Tibial nerve (tissue), 4 donors: Measurements from ENCODE around the gene CDK5R2. TPM values are rescaled to one million over a fixed set of nuclear protein-coding genes. Genes with fewer than 3 reads are reported as not detected.

Experiments used
- DNase-seq, 2 donors: peaks; one replicate each; pipeline ENCODE4 v3.0.0-alpha.2; 2019; ENCODE audit warnings: low spot score in 2 of 2
- H3K27ac ChIP-seq, 4 donors: fragments of 200-600 bp; sonication (generic) in 3 of 4; one replicate each; pipeline ENCODE4 v1.5.1; 2017 to 2019; ENCODE audit warnings: mild to moderate bottlenecking in 1 of 4
- H3K27me3 ChIP-seq, 2 donors: fragments of 200-600 bp; sonication (generic) in 1 of 2; one replicate each; pipeline versions ENCODE4 v1.5.1 to v1.6.0; 2017 to 2019
- H3K36me3 ChIP-seq, 3 donors: fragments of 200-600 bp; sonication (generic); one replicate each; pipeline ENCODE4 v1.5.1; 2018 to 2019
- H3K4me1 ChIP-seq, 4 donors: fragments of 200-600 bp; sonication (generic) in 3 of 4; one replicate each; pipeline ENCODE4 v1.5.1; 2017 to 2019
- H3K4me3 ChIP-seq, 4 donors: fragments of 200-600 bp; sonication (generic) in 3 of 4; one replicate each; pipeline ENCODE4 v1.5.1; 2017 to 2019; ENCODE audit warnings: mild to moderate bottlenecking in 1 of 4, moderate library complexity in 1 of 4
- H3K9me3 ChIP-seq, 4 donors: fragments of 200-600 bp; sonication (generic) in 3 of 4; one replicate each; pipeline ENCODE4 v1.5.1; 2017 to 2019
- CTCF ChIP-seq, 5 experiments: fragments of 200-600 bp in 3 of 5; fragments of 450-650 bp in 2 of 5; sonication (generic) in 3 of 5; IDR thresholded peaks; one replicate each; pipeline ENCODE4 v1.5.1; 2016 to 2019; ENCODE audit warnings: antibody characterized with exemption in 5 of 5, mild to moderate bottlenecking in 3 of 5, moderate library complexity in 2 of 5
- EP300 ChIP-seq, 2 donors: sonication (generic); formaldehyde crosslinking; IDR thresholded peaks; one replicate each; pipeline ENCODE4 v1.6.1; 2017; ENCODE audit warnings: antibody characterized with exemption in 2 of 2, mild to moderate bottlenecking in 1 of 2
- POLR2A ChIP-seq, 2 donors: fragments of 450-650 bp; IDR thresholded peaks; one replicate each; pipeline ENCODE4 v1.6.1; 2017; ENCODE audit warnings: antibody characterized with exemption in 2 of 2, mild to moderate bottlenecking in 2 of 2, moderate library complexity in 2 of 2
- WGBS, 2 donors: methylation state at CpG; one replicate each; pipeline ENCODE4 v1.1.5; 2018; 5-methylcytosine and 5-hydroxymethylcytosine counted together
- total RNA-seq, 4 donors: library from RNA; depleted of rRNA; stranded (reverse); fragments of >200 nt; gene quantifications; one replicate each; pipeline ENCODE4 v1.1.0, GENCODE V29; 2016

Gene CDK5R2
- total RNA-seq, 4 donors from 2014 or later = not detected

DNA sequence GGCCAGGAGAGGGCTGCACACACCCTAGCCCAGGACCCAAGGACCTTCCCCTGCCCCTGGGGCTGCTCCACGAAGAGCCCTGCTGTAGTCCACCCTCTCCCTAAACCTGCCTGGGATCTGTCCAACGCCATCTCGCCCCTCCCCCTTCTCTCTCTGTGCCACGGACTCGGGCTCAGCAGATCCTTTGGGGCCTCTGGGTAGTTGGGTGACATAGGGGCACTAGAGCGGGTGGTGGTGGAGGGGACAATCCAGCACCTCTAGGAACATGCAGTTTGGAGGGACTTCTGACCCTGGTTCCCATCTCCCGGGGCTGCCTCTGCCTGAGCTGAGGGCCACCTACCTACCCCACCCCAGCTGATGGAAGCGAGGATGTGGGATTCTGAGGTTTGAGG is 41.1 kb downstream of the CDK5R2 start:
- TF ChIP-seq POLR2A (IDR thresholded peaks at IDR 0.05) = no peak
- WGBS, 2 donors = 24 to 42% methylated on average over 8 of the region's 8 CpGs

GRCh38 chr2:219001100-219001576 is 41.7 kb downstream of the CDK5R2 start:
- H3K9me3 ChIP-seq = no peaks in the 10 kb centered on the region
- H3K4me1 ChIP-seq = peaks cover 0 to 36% (median 18%) of the 10 kb centered on the region in 4 donors
- no peak overlapping the region for H3K27ac ChIP-seq
- DNase-seq = no peak
- TF ChIP-seq POLR2A (IDR thresholded peaks at IDR 0.05) (no peak), EP300 (IDR thresholded peaks at IDR 0.05) (no peak), CTCF (IDR thresholded peaks at IDR 0.05) (no peak)
- 24% methylated on average over 12 to 19 of the region's 26 CpGs for WGBS, 2 donors
- H3K4me3 ChIP-seq = peak overlapping the region in 1 of 4 donors; percentile 21
- no peaks in the 10 kb centered on the region for H3K36me3 ChIP-seq
- H3K27me3 ChIP-seq = peaks cover 0 to 92% of the 10 kb centered on the region in 2 donors

More for the DNA sequence above, 41.1 kb downstream of the CDK5R2 start:
- Histone ChIP-seq H3K9me3 (no peaks in the 10 kb centered on the region), H3K27ac (no peak overlapping the region), H3K4me1 (peaks cover 0 to 42% (median 21%) of the 10 kb centered on the region in 4 donors), H3K4me3 (no peak overlapping the region), H3K36me3 (no peaks in the 10 kb centered on the region), H3K27me3 (peaks cover 0 to 92% of the 10 kb centered on the region in 2 donors)
- no peak for DNase-seq

- H3K27me3 ChIP-seq = peaks cover 0 to 87% of the 10 kb centered on the region in 2 donors
- H3K27ac ChIP-seq = peak overlapping the region in 1 of 4 donors; percentile 40
- 1% methylated on average over 48 to 50 of the region's 70 CpGs for WGBS, 2 donors
These were observed 42.3 kb downstream of the CDK5R2 start for GRCh38 chr2:219001577-219002394.

DNA sequence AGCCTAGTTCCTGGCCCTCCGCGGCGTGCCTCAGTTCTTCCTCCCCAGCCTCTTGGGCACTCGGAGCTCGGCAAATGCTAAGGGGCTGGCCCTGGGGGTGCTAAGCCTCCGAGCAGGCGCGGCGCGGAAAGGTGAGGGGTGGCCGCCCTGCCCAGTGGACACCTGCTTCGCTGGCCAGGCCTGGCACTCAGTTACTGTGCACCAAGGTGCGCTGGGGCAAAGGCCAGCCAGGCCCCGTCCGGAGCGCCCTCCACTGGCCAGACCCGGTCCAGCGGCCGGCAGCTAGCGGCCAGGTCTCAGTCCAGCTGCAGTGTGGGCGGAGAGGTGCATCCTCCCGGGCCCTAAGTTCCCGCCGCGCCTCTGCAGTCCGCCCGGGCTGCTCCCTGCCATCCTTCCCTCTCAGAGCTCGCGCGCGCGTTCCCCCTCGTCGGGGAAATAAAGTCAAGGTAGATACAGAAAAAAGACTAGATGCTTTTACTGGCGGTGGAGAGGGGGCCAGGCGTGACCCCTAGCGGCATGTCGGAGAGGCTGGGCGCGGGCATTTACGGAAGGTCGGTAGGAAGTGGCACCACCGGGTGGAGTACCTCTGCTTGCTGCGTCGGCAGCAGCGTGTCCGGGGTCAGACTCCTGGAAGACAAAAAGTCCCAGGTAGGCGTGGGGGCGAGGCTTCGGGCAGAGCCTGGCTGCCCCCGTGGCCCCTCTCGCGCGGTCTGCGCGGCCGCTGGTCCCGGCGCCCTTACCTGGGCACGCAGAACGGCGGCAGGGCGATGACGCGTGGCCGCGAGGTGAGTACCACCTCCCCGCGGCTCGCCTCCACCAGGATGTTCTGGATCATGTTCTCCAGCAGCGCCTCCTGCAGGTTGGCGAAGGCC is 43.2 kb downstream of the CDK5R2 start:
- peak in 1 of 5 experiments; percentile 7 for TF ChIP-seq CTCF (IDR thresholded peaks at IDR 0.05)
- TF ChIP-seq EP300 (IDR thresholded peaks at IDR 0.05) = no peak
- DNase-seq = no peak

More at GRCh38 chr2:219001577-219002394, 42.3 kb downstream of the CDK5R2 start:
- peaks cover 0 to 33% (median 17%) of the 10 kb centered on the region in 4 donors for H3K4me1 ChIP-seq
- no peaks in the 10 kb centered on the region for H3K36me3 ChIP-seq
- TF ChIP-seq CTCF (IDR thresholded peaks at IDR 0.05) (no peak), POLR2A (IDR thresholded peaks at IDR 0.05) (no peak), EP300 (IDR thresholded peaks at IDR 0.05) (no peak)
- H3K9me3 ChIP-seq = no peaks in the 10 kb centered on the region
- no peak for DNase-seq
- peak overlapping the region in 1 of 4 donors; percentile 21 for H3K4me3 ChIP-seq

GRCh38 chr2:219003267-219003634 is 43.8 kb downstream of the CDK5R2 start:
- 10 to 13% methylated on average over 6 to 20 of the region's 20 CpGs for WGBS, 2 donors
- Histone ChIP-seq H3K36me3 (no peaks in the 10 kb centered on the region), H3K4me1 (peaks cover 0 to 31% (median 17%) of the 10 kb centered on the region in 4 donors), H3K27ac (no peak overlapping the region), H3K27me3 (peaks cover 0 to 87% of the 10 kb centered on the region in 2 donors), H3K4me3 (no peak overlapping the region), H3K9me3 (no peaks in the 10 kb centered on the region)
- TF ChIP-seq POLR2A (IDR thresholded peaks at IDR 0.05) (no peak), CTCF (IDR thresholded peaks at IDR 0.05) (peak in 2 of 5 experiments; percentile 8 to 11)
- DNase-seq = no peak

More for the DNA sequence above, 43.2 kb downstream of the CDK5R2 start:
- Histone ChIP-seq H3K27me3 (peaks cover 0 to 84% of the 10 kb centered on the region in 2 donors), H3K36me3 (no peaks in the 10 kb centered on the region), H3K4me3 (peak overlapping the region in 2 of 4 donors; percentile 5 to 21), H3K4me1 (peaks cover 0 to 33% (median 17%) of the 10 kb centered on the region in 4 donors), H3K9me3 (no peaks in the 10 kb centered on the region), H3K27ac (peak overlapping the region in 1 of 4 donors; percentile 40)
- 2 to 3% methylated on average over 34 to 42 of the region's 72 CpGs for WGBS, 2 donors
